ENCODE measurements around the gene UBXN7.

DNA sequence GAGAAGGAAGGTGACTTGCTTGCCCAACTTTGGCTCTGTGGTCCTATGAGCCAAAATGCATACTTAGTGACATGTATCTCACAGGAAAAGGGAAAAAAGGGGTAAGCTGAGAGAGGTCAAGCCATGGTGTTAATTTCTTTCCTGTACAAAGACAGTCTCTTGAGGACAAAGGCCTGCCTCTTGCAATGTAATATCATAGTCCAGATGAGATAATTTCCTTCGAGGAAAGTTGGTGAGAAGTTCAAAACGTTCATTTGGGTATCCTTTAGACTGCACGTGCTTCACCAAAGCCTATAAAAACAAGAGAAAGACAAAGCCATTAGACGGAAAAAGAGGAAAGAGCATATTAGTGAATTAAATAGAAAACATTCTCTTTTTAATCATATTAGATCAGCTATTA lies 75.7 kb downstream of the UBXN7 start:
- TF ChIP-seq, protein P1, sequence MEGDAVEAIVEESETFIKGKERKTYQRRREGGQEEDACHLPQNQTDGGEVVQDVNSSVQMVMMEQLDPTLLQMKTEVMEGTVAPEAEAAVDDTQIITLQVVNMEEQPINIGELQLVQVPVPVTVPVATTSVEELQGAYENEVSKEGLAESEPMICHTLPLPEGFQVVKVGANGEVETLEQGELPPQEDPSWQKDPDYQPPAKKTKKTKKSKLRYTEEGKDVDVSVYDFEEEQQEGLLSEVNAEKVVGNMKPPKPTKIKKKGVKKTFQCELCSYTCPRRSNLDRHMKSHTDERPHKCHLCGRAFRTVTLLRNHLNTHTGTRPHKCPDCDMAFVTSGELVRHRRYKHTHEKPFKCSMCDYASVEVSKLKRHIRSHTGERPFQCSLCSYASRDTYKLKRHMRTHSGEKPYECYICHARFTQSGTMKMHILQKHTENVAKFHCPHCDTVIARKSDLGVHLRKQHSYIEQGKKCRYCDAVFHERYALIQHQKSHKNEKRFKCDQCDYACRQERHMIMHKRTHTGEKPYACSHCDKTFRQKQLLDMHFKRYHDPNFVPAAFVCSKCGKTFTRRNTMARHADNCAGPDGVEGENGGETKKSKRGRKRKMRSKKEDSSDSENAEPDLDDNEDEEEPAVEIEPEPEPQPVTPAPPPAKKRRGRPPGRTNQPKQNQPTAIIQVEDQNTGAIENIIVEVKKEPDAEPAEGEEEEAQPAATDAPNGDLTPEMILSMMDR (IDR thresholded peaks at IDR 0.05; ENCODE audit: poor library complexity, severe bottlenecking), result no peak
- TF ChIP-seq SMC3 (conservative IDR thresholded peaks at IDR 0.05; ENCODE audit: poor library complexity) (no peak), TAF1 (IDR thresholded peaks at IDR 0.05; ENCODE audit: low read depth) (no peak), REST (IDR thresholded peaks at IDR 0.05; ENCODE audit: borderline replicate concordance) (no peak), RAD21 (conservative IDR thresholded peaks at IDR 0.05) (no peak), EZH2 (IDR thresholded peaks at IDR 0.05; ENCODE audit: borderline replicate concordance, insufficient read depth, low read length, poor library complexity, severe bottlenecking) (no peak), POLR2AphosphoS5 (IDR thresholded peaks at IDR 0.05) (no peak), MXI1 (conservative IDR thresholded peaks at IDR 0.05; ENCODE audit: poor library complexity, severe bottlenecking) (no peak), EP300 (conservative IDR thresholded peaks at IDR 0.05; ENCODE audit: poor library complexity, severe bottlenecking) (no peak)
